AG04450 (cell line): ENCODE results near the gene PRR15. TPM values are rescaled to one million over a fixed set of nuclear protein-coding genes. Genes with fewer than 3 reads are reported as not detected.
"Not testable (repeated sequence)": the region's sequence is repeated elsewhere in the genome, so short reads cannot be mapped to it uniquely, and the experiment has no call there.

Experiments
- CTCF ChIA-PET: fragments of 300-600, 350-600 bp; formaldehyde crosslinking; extraction: SDS; loops from one replicate; lab custom pipeline; 2022; ENCODE audit warnings: antibody characterized with exemption, inconsistent platforms; lab: Charles Lee
- POLR2A ChIA-PET: fragments of 350-600 bp; formaldehyde crosslinking; extraction: SDS; loops from one replicate; lab custom pipeline; 2021; ENCODE audit warnings: antibody characterized with exemption, inconsistent platforms; lab: Yijun Ruan, JAX
- DNase-seq: peaks from one replicate; pipeline ENCODE4 v3.0.0-alpha.2; 2011; ENCODE audit warnings: low read depth, low spot score
- H3K27ac ChIP-seq: one replicate; pipeline ENCODE4 v1.5.1; 2012; ENCODE audit warnings: low read depth, low read length, control low read depth
- H3K27me3 ChIP-seq: one replicate; pipeline ENCODE4 v1.6.0; 2012; ENCODE audit warnings: low read length; ENCODE audit not compliant: control insufficient read depth, insufficient read depth
- H3K4me3 ChIP-seq: 2 replicates; pipeline ENCODE4 v1.5.1; 2011; ENCODE audit warnings: mild to moderate bottlenecking, low read depth, low read length, control low read depth
- H3K9me3 ChIP-seq: 2 replicates; pipeline ENCODE4 v1.5.1; 2012; ENCODE audit warnings: low read length; ENCODE audit not compliant: control insufficient read depth, insufficient read depth
- CTCF ChIP-seq: IDR thresholded peaks from 2 replicates; pipeline ENCODE4 v1.5.1; 2011; ENCODE audit warnings: low read depth, low read length, control low read depth, inconsistent platforms
- polyA plus RNA-seq: library from polyadenylated mRNA; depleted of rRNA; stranded (reverse); fragments of >200 nt; gene quantifications from 2 replicates; pipeline ENCODE4 v1.2.3, GENCODE V29; 2011

Gene PRR15
- polyA plus RNA-seq, 1 experiment, result not detected

- POLR2A ChIA-PET, result no interaction called here
- CTCF ChIA-PET, result no interaction called here
- no peak overlapping the region for H3K4me3 ChIP-seq
- H3K27ac ChIP-seq, result no peak overlapping the region
- no peak for DNase-seq
- no peaks in the 10 kb centered on the region for H3K27me3 ChIP-seq
- TF ChIP-seq CTCF, result no peak
- no peaks in the 10 kb centered on the region for H3K9me3 ChIP-seq
These were observed 36.0 kb upstream of the PRR15 start for GRCh38 chr7:29527505-29528108.

GRCh38 chr7:29528526-29528925 lies 35.1 kb upstream of the PRR15 start:
- H3K27me3 ChIP-seq, DNase-seq, H3K4me3 ChIP-seq, POLR2A ChIA-PET, H3K27ac ChIP-seq, CTCF ChIA-PET, H3K9me3 ChIP-seq: not testable (repeated sequence)

- POLR2A ChIA-PET, result no interaction called here
- H3K27me3 ChIP-seq, result no peaks in the 10 kb centered on the region
- H3K4me3 ChIP-seq, result no peak overlapping the region
- CTCF ChIA-PET, result no interaction called here
- no peak overlapping the region for H3K27ac ChIP-seq
- no peak for TF ChIP-seq CTCF
- H3K9me3 ChIP-seq, result no peaks in the 10 kb centered on the region
- DNase-seq, result no peak
These were observed 25.2 kb upstream of the PRR15 start for GRCh38 chr7:29538389-29538788.

- no peak for DNase-seq
- Histone ChIP-seq H3K27me3 (no peaks in the 10 kb centered on the region), H3K27ac (no peak overlapping the region), H3K4me3 (no peak overlapping the region), H3K9me3 (no peaks in the 10 kb centered on the region)
- POLR2A ChIA-PET, result no interaction called here
- no peak for TF ChIP-seq CTCF
- CTCF ChIA-PET, result no interaction called here
These were observed 24.2 kb upstream of the PRR15 start for GRCh38 chr7:29539471-29539870.

- no peak for TF ChIP-seq CTCF
These were observed 16.2 kb upstream of the PRR15 start for GRCh38 chr7:29547421-29547820.

More at GRCh38 chr7:29547421-29547820, 16.2 kb upstream of the PRR15 start:
- ChIA-PET POLR2A (no interaction called here), CTCF (interaction anchor here (0.6 kb wide), 1 partner anchor 61 kb away, joined by 3 read pairs; no protein-coding TSS in a partner anchor)
- Histone ChIP-seq H3K4me3 (no peak overlapping the region), H3K27me3 (no peaks in the 10 kb centered on the region), H3K9me3 (no peaks in the 10 kb centered on the region), H3K27ac (no peak overlapping the region)
- no peak for DNase-seq
